Progenitor cell of endocrine pancreas (in vitro differentiated cells): ENCODE data around the gene NTRK1. TPM values are rescaled to one million over a fixed set of nuclear protein-coding genes. Genes with fewer than 3 reads are reported as not detected.

Experiments
- DNase-seq: peaks from one replicate; pipeline ENCODE4 v3.0.0; 2021; ENCODE audit warnings: low spot score; ENCODE audit not compliant: unreplicated experiment
- H3K27ac Mint-ChIP-seq: 2 replicates; pipeline ENCODE4 v1.8.0; 2021; ENCODE audit warnings: mild to moderate bottlenecking, moderate library complexity, mixed read lengths
- H3K27me3 Mint-ChIP-seq: 2 replicates; pipeline ENCODE4 v1.8.0; 2021; ENCODE audit warnings: mixed read lengths
- H3K36me3 Mint-ChIP-seq: 2 replicates; pipeline ENCODE4 v1.8.0; 2022; ENCODE audit warnings: mixed read lengths; ENCODE audit not compliant: insufficient read depth
- H3K4me1 Mint-ChIP-seq: 2 replicates; pipeline ENCODE4 v1.8.0; 2021; ENCODE audit warnings: low read depth, mixed read lengths
- H3K4me3 Mint-ChIP-seq: 2 replicates; pipeline ENCODE4 v1.8.0; 2021; ENCODE audit warnings: low read depth, mild to moderate bottlenecking, moderate library complexity, mixed read lengths
- H3K9me3 Mint-ChIP-seq: 2 replicates; pipeline ENCODE4 v1.8.0; 2021; ENCODE audit warnings: low read depth, mixed read lengths
- CTCF ChIP-seq: fragments of 200-600 bp; sonication (generic); IDR thresholded peaks from one replicate; pipeline ENCODE4 v1.5.0; 2021; ENCODE audit warnings: antibody characterized with exemption, mild to moderate bottlenecking; ENCODE audit not compliant: unreplicated experiment
- total RNA-seq: library from RNA; stranded (reverse); gene quantifications from 2 replicates; pipeline ENCODE4 v1.2.1, GENCODE V29; 2021

NTRK1 gene
- total RNA-seq, 1 donor from 2014 or later = not detected

GRCh38 chr1:156863631-156864030 is 3.0 kb downstream of the NTRK1 start:
- DNase-seq = no peak
- TF ChIP-seq CTCF = no peak
- peaks cover 83% of the 10 kb centered on the region for H3K27me3 Mint-ChIP-seq
- H3K4me1 Mint-ChIP-seq = peaks cover 8% of the 10 kb centered on the region
- no peaks in the 10 kb centered on the region for H3K9me3 Mint-ChIP-seq
- H3K27ac Mint-ChIP-seq = no peak overlapping the region
- H3K4me3 Mint-ChIP-seq = no peak overlapping the region
- H3K36me3 Mint-ChIP-seq = no peaks in the 10 kb centered on the region

- Mint-ChIP-seq H3K4me1 (peaks cover 6% of the 10 kb centered on the region), H3K27ac (no peak overlapping the region), H3K4me3 (no peak overlapping the region), H3K9me3 (no peaks in the 10 kb centered on the region), H3K27me3 (peaks cover 86% of the 10 kb centered on the region), H3K36me3 (no peaks in the 10 kb centered on the region)
- no peak for DNase-seq
- no peak for TF ChIP-seq CTCF
Measured at GRCh38 chr1:156864796-156865195, 4.1 kb downstream of the NTRK1 start.

- peaks cover 5% of the 10 kb centered on the region for H3K4me1 Mint-ChIP-seq
- no peaks in the 10 kb centered on the region for H3K9me3 Mint-ChIP-seq
- H3K27ac Mint-ChIP-seq = no peak overlapping the region
- H3K27me3 Mint-ChIP-seq = peaks cover 86% of the 10 kb centered on the region
- no peak for TF ChIP-seq CTCF
- no peak for DNase-seq
- no peaks in the 10 kb centered on the region for H3K36me3 Mint-ChIP-seq
- no peak overlapping the region for H3K4me3 Mint-ChIP-seq
Measured at GRCh38 chr1:156865258-156865657, 4.6 kb downstream of the NTRK1 start.

GRCh38 chr1:156865865-156866248 is 5.2 kb downstream of the NTRK1 start:
- Mint-ChIP-seq H3K36me3 (no peaks in the 10 kb centered on the region), H3K9me3 (no peaks in the 10 kb centered on the region), H3K4me3 (no peak overlapping the region), H3K27me3 (peaks cover 89% of the 10 kb centered on the region), H3K27ac (no peak overlapping the region), H3K4me1 (peaks cover 3% of the 10 kb centered on the region)
- no peak for TF ChIP-seq CTCF
- DNase-seq = no peak

DNA sequence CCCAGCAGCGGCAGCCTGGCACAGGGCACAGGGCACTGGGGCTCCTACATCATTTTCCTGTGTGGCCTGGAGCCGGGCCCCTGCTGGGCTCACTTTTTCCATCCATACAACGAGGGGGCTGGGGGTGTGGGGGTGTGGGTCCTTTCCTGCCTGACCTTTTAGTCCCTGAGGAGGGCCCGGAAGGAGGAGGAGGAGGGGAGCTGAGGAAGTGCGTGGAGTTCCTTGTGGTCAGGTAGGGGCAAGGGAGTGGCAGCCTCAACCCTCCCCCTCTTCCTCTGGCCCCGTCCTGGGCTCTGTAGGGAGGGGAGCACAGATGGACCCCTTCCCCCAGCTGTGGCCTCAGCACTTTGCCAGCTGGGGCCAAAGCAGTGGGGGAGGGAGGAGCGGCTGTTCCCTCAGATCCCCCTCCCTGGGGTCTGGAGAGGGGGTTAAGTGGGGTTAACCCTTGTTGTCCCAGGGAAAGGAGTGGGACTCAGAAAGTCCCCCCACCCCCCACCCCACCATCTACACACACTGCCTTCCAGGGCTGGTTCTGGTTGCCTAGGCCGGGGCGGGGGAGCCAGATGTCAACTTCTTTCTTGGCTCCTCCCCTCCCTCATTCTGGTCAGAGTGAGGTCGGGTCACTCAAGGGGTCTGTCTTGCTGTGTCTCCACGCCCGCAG is 5.7 kb downstream of the NTRK1 start:
- no peak for TF ChIP-seq CTCF
- Mint-ChIP-seq H3K4me3 (no peak overlapping the region), H3K27ac (no peak overlapping the region), H3K27me3 (peaks cover 89% of the 10 kb centered on the region), H3K9me3 (no peaks in the 10 kb centered on the region), H3K4me1 (peaks cover 3% of the 10 kb centered on the region), H3K36me3 (no peaks in the 10 kb centered on the region)
- DNase-seq = no peak
